HepG2 (cell line): ENCODE results near the gene TBC1D16. TPM values are rescaled to one million over a fixed set of nuclear protein-coding genes. Genes with fewer than 3 reads are reported as not detected.
A peak's percentile ranks its signal among the peaks of the same experiment; 100 is the strongest.

ENCODE experiments used
- FOXO1 ChIP-seq: sonication (generic); formaldehyde crosslinking; IDR thresholded peaks from 2 replicates; pipeline ENCODE4 v1.4.0; 2020; ENCODE audit warnings: missing genetic modification reagents
- GABPA ChIP-seq, 2 experiments: IDR thresholded peaks; 2 replicates each; pipeline ENCODE4 v1.6.1; 2011 to 2016; ENCODE audit warnings: low read depth in 2 of 2, low read length in 1 of 2, missing biosample characterization in 1 of 2, missing genetic modification characterization in 1 of 2
- HDAC1 ChIP-seq: sonication (generic); formaldehyde crosslinking; IDR thresholded peaks from 2 replicates; pipeline ENCODE4 v1.5.1; 2020; ENCODE audit warnings: mild to moderate bottlenecking, missing genetic modification reagents
- ISL2 ChIP-seq: sonication (generic); formaldehyde crosslinking; IDR thresholded peaks from 2 replicates; pipeline ENCODE4 v1.5.0; 2020; ENCODE audit warnings: missing genetic modification reagents
- NCOA5 ChIP-seq: sonication (generic); formaldehyde crosslinking; IDR thresholded peaks from 2 replicates; pipeline ENCODE4 v1.4.0; 2020; ENCODE audit warnings: missing genetic modification reagents
- NPAS2 ChIP-seq: sonication (generic); formaldehyde crosslinking; IDR thresholded peaks from 2 replicates; pipeline ENCODE4 v1.8.0; 2022; ENCODE audit warnings: mild to moderate bottlenecking, missing genetic modification reagents, borderline replicate concordance
- NR1H2 ChIP-seq: sonication (generic); formaldehyde crosslinking; IDR thresholded peaks from 2 replicates; pipeline ENCODE4 v1.8.1; 2022; ENCODE audit warnings: low read depth, missing genetic modification reagents, borderline replicate concordance
- PHF20 ChIP-seq: sonication (generic); formaldehyde crosslinking; IDR thresholded peaks from 2 replicates; pipeline ENCODE4 v1.5.0; 2020; ENCODE audit warnings: mild to moderate bottlenecking, missing genetic modification reagents
- PHF5A ChIP-seq: IDR thresholded peaks from one replicate; pipeline ENCODE4 v1.6.1; 2018; ENCODE audit warnings: low read depth, missing genetic modification reagents; ENCODE audit not compliant: unreplicated experiment
- SIN3B ChIP-seq: fragments of 150-350 bp; IDR thresholded peaks from 2 replicates; pipeline ENCODE4 v1.6.1; 2014; ENCODE audit warnings: low read length
- SKI ChIP-seq: fragments of 450-650 bp; IDR thresholded peaks from one replicate; pipeline ENCODE4 v1.6.1; 2018; ENCODE audit warnings: mild to moderate bottlenecking; ENCODE audit not compliant: partially characterized antibody
- ZNF562 ChIP-seq: sonication (generic); formaldehyde crosslinking; IDR thresholded peaks from 2 replicates; pipeline ENCODE4 v1.8.0; 2022; ENCODE audit warnings: missing genetic modification reagents, borderline replicate concordance
- ZNF589 ChIP-seq: sonication (generic); formaldehyde crosslinking; conservative IDR thresholded peaks from 2 replicates; pipeline ENCODE4 v1.8.0; 2022; ENCODE audit warnings: mild to moderate bottlenecking, moderate library complexity, missing genetic modification reagents
- ZSCAN12 ChIP-seq: sonication (generic); formaldehyde crosslinking; IDR thresholded peaks from 2 replicates; pipeline ENCODE4 v1.9.0; 2021; ENCODE audit warnings: mild to moderate bottlenecking, missing genetic modification reagents
- polyA plus RNA-seq, 8 experiments: library from polyadenylated mRNA; depleted of rRNA in 3 of 8; stranded (reverse) in 7 of 8; unstranded in 1 of 8; fragments of >200 nt; fragmentation: Illumina TruSeq in 4 of 8; extraction: Trizol in 4 of 8; gene quantifications; 2 replicates each; pipeline versions ENCODE4 v1.2.1 to v1.2.3, GENCODE V29; 2011 to 2016; ENCODE audit warnings: low read depth in 4 of 8, missing spikeins in 1 of 8, mixed read lengths in 1 of 8; ENCODE audit not compliant: insufficient read depth in 1 of 8
- total RNA-seq, 5 experiments: library from RNA; depleted of rRNA; stranded (reverse); fragments of >200 nt; fragmentation: Illumina TruSeq; extraction: Trizol; gene quantifications; 2 replicates each; pipeline ENCODE4 v1.2.3, GENCODE V29; 2016; ENCODE audit warnings: low read depth in 1 of 5
- TF ChIP-seq, protein P1 (sequence below): sonication (generic); formaldehyde crosslinking; IDR thresholded peaks from 2 replicates; pipeline ENCODE4 v1.4.0; 2020; ENCODE audit warnings: missing genetic modification reagents
- TF ChIP-seq, protein P2 (sequence below): sonication (generic); formaldehyde crosslinking; conservative IDR thresholded peaks from 2 replicates; pipeline ENCODE4 v1.8.0; 2022; ENCODE audit warnings: mild to moderate bottlenecking, moderate library complexity, missing genetic modification reagents
- TF ChIP-seq, protein P3 (sequence below): fragments of 450-650 bp; IDR thresholded peaks from 2 replicates; pipeline ENCODE4 v1.6.1; 2016
- TF ChIP-seq, protein P4 (sequence below): sonication (generic); formaldehyde crosslinking; IDR thresholded peaks from 2 replicates; pipeline ENCODE4 v1.4.0; 2020; ENCODE audit warnings: missing genetic modification reagents
- TF ChIP-seq, protein P5 (sequence below): sonication (generic); formaldehyde crosslinking; IDR thresholded peaks from 2 replicates; pipeline ENCODE4 v1.8.0; 2022; ENCODE audit warnings: mild to moderate bottlenecking, missing genetic modification reagents, borderline replicate concordance
- TF ChIP-seq, protein P6 (sequence below): sonication (generic); formaldehyde crosslinking; IDR thresholded peaks from 2 replicates; pipeline ENCODE4 v1.4.0; 2020; ENCODE audit warnings: low read depth, mild to moderate bottlenecking, missing genetic modification reagents

The TBC1D16 gene
- total and polyA plus RNA-seq, 2 of the 13 experiments (the other 11 are each of a cell fraction or from before 2014, with no cell fraction given), result 14.9 to 24.9 TPM

DNA sequence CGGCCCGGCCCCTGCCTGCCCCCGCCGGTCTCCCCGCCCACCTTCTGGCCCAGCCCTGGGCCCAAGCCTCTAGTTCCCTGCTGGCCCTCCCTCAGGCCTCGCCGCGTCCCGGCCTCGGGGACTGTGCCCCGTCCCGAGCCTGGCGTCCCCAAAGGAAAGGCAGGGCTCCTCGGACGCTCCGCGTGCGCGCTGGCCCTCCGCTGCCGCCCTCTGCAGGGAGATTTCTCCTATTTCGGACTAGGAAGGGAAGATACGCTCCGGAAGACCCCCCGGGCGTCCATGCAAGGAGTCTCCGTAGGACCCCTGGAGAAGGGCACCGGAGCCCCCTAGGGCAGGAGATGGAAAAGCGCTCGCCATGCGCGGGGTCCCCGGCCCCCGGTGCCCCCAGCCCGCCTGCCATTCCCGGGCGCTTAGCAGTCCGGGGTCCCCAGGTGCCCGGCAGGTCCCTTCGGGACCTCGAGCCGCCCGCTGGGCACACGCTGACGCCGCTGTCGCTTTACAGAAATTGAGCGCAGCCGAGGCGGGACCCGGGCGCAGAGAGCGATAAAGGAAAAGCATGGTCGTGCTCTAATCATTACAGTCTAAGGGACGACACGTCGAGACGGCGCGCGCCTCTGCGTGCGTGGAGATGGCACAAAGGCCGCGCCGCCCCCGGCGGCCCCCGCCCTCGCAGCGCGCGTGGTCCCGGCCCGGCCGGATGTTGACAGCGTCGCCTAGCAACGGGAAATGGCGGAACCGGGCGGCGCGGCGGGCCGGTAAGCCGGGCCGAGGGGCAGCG lies 454 bp upstream of the TBC1D16 start, which contains the start of gene CCDC40 (continued):
- TF ChIP-seq, protein P1, sequence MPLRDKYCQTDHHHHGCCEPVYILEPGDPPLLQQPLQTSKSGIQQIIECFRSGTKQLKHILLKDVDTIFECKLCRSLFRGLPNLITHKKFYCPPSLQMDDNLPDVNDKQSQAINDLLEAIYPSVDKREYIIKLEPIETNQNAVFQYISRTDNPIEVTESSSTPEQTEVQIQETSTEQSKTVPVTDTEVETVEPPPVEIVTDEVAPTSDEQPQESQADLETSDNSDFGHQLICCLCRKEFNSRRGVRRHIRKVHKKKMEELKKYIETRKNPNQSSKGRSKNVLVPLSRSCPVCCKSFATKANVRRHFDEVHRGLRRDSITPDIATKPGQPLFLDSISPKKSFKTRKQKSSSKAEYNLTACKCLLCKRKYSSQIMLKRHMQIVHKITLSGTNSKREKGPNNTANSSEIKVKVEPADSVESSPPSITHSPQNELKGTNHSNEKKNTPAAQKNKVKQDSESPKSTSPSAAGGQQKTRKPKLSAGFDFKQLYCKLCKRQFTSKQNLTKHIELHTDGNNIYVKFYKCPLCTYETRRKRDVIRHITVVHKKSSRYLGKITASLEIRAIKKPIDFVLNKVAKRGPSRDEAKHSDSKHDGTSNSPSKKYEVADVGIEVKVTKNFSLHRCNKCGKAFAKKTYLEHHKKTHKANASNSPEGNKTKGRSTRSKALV (CRISPR knock-in tag), result no peak
- TF ChIP-seq, protein P2, sequence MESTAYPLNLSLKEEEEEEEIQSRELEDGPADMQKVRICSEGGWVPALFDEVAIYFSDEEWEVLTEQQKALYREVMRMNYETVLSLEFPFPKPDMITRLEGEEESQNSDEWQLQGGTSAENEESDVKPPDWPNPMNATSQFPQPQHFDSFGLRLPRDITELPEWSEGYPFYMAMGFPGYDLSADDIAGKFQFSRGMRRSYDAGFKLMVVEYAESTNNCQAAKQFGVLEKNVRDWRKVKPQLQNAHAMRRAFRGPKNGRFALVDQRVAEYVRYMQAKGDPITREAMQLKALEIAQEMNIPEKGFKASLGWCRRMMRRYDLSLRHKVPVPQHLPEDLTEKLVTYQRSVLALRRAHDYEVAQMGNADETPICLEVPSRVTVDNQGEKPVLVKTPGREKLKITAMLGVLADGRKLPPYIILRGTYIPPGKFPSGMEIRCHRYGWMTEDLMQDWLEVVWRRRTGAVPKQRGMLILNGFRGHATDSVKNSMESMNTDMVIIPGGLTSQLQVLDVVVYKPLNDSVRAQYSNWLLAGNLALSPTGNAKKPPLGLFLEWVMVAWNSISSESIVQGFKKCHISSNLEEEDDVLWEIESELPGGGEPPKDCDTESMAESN (CRISPR knock-in tag), result no peak
- no peak for TF ChIP-seq PHF20 (CRISPR knock-in tag)
- TF ChIP-seq, protein P3, sequence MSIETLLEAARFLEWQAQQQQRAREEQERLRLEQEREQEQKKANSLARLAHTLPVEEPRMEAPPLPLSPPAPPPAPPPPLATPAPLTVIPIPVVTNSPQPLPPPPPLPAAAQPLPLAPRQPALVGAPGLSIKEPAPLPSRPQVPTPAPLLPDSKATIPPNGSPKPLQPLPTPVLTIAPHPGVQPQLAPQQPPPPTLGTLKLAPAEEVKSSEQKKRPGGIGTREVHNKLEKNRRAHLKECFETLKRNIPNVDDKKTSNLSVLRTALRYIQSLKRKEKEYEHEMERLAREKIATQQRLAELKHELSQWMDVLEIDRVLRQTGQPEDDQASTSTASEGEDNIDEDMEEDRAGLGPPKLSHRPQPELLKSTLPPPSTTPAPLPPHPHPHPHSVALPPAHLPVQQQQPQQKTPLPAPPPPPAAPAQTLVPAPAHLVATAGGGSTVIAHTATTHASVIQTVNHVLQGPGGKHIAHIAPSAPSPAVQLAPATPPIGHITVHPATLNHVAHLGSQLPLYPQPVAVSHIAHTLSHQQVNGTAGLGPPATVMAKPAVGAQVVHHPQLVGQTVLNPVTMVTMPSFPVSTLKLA, result peak; percentile 72
- TF ChIP-seq GABPA (IDR thresholded peaks at IDR 0.05; ENCODE audit: low read depth, low read length), result peak; percentile 73
- peak; percentile 63 for TF ChIP-seq GABPA (CRISPR knock-in tag; IDR thresholded peaks at IDR 0.05; ENCODE audit: low read depth)
- TF ChIP-seq FOXO1 (CRISPR knock-in tag), result no peak; the same call in 1 of the 2 replicates
- TF ChIP-seq, protein P4, sequence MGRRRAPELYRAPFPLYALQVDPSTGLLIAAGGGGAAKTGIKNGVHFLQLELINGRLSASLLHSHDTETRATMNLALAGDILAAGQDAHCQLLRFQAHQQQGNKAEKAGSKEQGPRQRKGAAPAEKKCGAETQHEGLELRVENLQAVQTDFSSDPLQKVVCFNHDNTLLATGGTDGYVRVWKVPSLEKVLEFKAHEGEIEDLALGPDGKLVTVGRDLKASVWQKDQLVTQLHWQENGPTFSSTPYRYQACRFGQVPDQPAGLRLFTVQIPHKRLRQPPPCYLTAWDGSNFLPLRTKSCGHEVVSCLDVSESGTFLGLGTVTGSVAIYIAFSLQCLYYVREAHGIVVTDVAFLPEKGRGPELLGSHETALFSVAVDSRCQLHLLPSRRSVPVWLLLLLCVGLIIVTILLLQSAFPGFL (CRISPR knock-in tag), result no peak
- TF ChIP-seq SKI, result peak; percentile 80
- TF ChIP-seq, protein P5, sequence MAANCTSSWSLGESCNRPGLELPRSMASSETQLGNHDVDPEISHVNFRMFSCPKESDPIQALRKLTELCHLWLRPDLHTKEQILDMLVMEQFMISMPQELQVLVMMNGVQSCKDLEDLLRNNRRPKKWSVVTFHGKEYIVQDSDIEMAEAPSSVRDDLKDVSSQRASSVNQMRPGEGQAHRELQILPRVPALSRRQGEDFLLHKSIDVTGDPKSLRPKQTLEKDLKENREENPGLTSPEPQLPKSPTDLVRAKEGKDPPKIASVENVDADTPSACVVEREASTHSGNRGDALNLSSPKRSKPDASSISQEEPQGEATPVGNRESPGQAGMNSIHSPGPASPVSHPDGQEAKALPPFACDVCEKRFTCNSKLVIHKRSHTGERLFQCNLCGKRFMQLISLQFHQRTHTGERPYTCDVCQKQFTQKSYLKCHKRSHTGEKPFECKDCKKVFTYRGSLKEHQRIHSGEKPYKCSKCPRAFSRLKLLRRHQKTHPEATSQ (CRISPR knock-in tag), result no peak
- no peak for TF ChIP-seq NCOA5
- no peak for TF ChIP-seq ZSCAN12
- 0 out of 2 replicates have a peak, but pooled peaks have one; percentile 23 for TF ChIP-seq NR1H2 (CRISPR knock-in tag)
- peak; percentile 96 for TF ChIP-seq HDAC1
- 0 out of 2 replicates have a peak, but pooled peaks have one; percentile 35 for TF ChIP-seq ISL2 (CRISPR knock-in tag)
- TF ChIP-seq, protein P6, sequence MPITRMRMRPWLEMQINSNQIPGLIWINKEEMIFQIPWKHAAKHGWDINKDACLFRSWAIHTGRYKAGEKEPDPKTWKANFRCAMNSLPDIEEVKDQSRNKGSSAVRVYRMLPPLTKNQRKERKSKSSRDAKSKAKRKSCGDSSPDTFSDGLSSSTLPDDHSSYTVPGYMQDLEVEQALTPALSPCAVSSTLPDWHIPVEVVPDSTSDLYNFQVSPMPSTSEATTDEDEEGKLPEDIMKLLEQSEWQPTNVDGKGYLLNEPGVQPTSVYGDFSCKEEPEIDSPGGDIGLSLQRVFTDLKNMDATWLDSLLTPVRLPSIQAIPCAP, result no peak
- no peak for TF ChIP-seq PHF5A (CRISPR knock-in tag)
- no peak for TF ChIP-seq NPAS2 (CRISPR knock-in tag)
- TF ChIP-seq SIN3B, result no peak
- peak; percentile 74; the same call in 1 of the 2 replicates for TF ChIP-seq ZNF589 (CRISPR knock-in tag)
- no peak for TF ChIP-seq ZNF562
